GM12873 (cell line): ENCODE data around the gene IL17B.
A peak's percentile ranks its signal among the peaks of the same experiment; 100 is the strongest.

Experiments
- TF ChIP-seq, protein P1 (sequence below): IDR thresholded peaks from 2 replicates; pipeline ENCODE4 v1.5.1; 2012; ENCODE audit warnings: low read depth, mild to moderate bottlenecking, moderate library complexity, low read length, control low read depth; ENCODE audit not compliant: insufficient read depth; ENCODE audit errors: missing control alignments

The IL17B gene

DNA sequence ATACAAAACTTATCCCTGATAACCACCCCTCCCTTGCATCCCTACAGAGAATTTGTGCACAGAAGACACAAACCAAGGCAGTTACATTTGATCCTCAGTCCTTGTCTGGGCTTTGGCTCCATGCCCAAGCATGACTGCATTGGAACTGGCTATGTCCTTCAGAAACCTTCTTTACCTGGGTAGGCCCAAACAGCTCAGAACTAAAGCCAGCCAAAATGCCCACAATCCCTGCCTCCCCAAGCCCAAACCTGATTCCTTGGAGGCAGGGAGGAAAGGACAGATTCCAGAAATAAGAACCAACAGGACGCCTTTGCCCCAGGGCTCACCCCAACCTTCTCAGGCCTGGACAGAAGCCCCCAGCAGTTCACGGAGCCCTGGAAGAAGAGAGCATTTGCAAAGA lies 8.2 kb downstream of the IL17B start:
- TF ChIP-seq, protein P1, sequence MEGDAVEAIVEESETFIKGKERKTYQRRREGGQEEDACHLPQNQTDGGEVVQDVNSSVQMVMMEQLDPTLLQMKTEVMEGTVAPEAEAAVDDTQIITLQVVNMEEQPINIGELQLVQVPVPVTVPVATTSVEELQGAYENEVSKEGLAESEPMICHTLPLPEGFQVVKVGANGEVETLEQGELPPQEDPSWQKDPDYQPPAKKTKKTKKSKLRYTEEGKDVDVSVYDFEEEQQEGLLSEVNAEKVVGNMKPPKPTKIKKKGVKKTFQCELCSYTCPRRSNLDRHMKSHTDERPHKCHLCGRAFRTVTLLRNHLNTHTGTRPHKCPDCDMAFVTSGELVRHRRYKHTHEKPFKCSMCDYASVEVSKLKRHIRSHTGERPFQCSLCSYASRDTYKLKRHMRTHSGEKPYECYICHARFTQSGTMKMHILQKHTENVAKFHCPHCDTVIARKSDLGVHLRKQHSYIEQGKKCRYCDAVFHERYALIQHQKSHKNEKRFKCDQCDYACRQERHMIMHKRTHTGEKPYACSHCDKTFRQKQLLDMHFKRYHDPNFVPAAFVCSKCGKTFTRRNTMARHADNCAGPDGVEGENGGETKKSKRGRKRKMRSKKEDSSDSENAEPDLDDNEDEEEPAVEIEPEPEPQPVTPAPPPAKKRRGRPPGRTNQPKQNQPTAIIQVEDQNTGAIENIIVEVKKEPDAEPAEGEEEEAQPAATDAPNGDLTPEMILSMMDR, result no peak

DNA sequence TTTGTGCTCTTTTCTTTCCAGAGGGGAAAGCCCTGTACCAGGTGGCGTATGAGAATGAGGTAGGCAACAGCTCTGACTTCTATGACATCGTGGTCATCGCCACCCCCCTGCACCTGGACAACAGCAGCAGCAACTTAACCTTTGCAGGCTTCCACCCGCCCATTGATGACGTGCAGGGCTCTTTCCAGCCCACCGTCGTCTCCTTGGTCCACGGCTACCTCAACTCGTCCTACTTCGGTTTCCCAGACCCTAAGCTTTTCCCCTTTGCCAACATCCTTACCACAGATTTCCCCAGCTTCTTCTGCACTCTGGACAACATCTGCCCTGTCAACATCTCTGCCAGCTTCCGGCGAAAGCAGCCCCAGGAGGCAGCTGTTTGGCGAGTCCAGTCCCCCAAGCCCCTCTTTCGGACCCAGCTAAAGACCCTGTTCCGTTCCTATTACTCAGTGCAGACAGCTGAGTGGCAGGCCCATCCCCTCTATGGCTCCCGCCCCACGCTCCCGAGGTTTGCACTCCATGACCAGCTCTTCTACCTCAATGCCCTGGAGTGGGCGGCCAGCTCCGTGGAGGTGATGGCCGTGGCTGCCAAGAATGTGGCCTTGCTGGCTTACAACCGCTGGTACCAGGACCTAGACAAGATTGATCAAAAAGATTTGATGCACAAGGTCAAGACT lies 11.0 kb downstream of the IL17B start:
- TF ChIP-seq, protein P1, result no peak

DNA sequence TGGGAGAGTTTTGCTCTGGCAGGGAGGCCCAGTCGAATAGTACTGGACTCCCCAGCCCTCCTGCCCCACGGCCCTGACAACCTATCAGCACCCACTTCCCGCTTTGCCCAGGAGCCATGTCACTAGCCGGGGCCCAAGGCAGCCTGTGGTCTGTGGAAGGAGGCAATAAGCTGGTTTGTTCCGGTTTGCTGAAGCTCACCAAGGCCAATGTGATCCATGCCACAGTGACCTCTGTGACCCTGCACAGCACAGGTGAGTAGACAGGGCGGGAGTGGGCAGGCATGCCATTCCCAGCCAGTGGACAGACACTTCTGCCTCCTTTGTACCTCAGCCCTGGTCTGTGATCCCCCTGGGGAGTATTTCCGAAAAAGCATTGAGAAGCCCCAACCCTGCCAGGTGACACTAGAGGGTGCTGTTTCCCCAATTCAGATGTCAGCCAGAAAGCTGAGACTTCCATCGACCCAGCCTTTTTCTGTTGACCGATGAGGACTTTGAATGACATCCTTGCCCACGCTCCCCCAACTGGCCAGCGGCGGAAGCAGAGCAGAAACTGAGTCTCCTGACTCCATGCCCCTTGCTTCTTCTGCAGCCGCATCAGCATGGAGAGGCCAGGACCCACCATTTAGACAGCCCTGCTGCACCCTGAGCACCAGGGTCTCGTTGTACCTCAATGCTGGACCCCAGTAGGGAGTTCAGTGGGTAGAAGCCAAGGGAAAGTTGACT lies 11.7 kb downstream of the IL17B start:
- TF ChIP-seq, protein P1, result peak; percentile 88

DNA sequence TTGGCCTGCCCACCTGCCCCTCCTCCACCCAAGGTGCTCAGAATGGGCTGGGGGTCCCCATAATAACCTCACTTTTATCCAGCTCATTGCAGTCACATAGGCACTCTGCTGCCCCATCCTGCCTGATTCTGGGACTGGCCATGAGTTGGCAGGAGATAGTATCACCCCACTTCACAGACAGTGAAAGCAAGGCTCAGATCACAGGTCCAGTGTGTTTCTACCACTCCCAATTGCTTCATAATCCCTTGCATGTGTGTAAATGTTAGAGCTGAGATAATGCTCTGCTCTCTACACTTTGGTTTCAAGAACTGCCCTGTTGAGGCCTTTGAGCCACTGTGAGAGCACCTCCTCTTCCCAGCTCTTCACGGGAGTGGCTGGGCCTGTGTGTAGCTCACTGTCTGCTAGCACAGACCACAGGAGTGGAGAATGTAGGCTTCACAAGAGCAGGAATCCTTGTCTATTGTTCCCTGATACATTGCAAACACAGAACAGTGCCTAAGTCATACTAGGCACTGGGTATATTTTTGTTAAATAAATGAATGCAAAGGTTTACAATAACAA lies 12.8 kb downstream of the IL17B start:
- TF ChIP-seq, protein P1, result no peak

DNA sequence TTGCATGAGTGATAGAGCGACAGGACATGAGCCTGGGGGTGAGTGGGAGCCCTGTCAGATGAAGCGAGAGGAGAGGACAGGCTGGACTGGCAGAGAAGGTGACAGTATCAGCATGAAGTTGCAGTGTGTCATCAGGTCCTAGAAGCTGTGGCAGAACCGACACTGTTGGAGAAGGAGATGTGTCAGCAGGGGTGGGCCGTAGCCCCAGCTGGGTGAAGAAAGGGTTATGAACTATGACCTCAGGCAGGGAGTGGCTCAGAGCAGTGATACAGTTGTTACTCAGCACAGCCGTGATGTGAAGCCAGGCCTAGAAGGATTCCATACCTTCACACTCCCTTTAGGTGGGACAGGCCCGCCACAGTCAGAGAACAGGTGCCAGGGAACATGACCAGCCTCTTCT lies 13.7 kb downstream of the IL17B start:
- TF ChIP-seq, protein P1, result no peak

DNA sequence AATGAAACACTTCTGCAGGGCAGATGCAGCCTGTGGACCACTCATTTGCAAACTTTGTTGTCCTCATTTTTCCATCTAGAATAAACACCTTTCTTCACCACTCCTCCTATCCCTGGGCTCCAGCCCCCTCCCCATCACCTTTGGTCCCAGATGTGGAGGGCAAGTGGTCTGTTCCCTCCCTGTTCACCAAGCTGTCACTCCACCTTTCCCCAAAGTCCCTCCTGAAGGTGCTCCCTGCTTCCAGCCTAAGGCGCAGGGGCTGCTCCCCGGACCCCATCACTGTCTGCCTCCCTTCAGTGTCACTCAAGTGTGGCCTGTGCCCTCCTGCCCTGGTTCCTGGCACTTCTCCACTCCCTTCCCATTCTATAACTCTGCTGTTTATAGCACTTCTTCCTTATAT lies 14.4 kb downstream of the IL17B start:
- TF ChIP-seq, protein P1, result no peak

DNA sequence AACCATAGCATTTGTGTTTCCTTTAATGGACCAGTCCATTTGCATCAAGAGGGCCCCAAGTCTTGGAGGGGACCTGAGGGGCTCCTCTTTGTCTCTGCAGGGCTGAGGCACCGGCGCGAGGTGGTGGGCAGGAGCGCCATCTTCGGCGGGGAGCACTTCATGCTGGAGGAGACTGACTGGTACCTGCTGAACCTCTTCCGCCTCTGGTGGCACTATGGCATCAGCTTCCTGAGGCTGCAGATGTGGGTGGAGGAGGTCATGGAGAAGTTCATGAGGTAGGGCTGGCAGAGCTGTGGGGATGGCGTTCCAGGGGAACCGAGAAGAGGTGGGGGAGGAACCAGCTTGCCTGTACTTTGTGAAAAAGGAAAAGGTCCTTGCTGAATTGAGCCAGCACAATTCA lies 15.2 kb downstream of the IL17B start:
- TF ChIP-seq, protein P1, result no peak
